RWPE1 (cell line): ENCODE results near the gene TRNP1.

Experiments used
- CTCF ChIA-PET: fragments of 350-600 bp; sonication (Branson Sonifier 250); formaldehyde crosslinking; extraction: SDS; loops from one replicate; lab custom pipeline; 2021; lab: Yijun Ruan, JAX
- POLR2A ChIA-PET: fragments of 400-600 bp; formaldehyde crosslinking; extraction: SDS; loops from one replicate; lab custom pipeline; 2020; ENCODE audit warnings: antibody characterized with exemption; ENCODE audit not compliant: low non-redundant PET; lab: Yijun Ruan, JAX
- DNase-seq: peaks from one replicate; pipeline ENCODE4 v3.0.0; 2012; ENCODE audit warnings: low spot score
- H3K27ac ChIP-seq: fragments of 450-650 bp; 2 replicates; pipeline ENCODE4 v1.5.1; 2017
- TF ChIP-seq, protein P1 (sequence below): fragments of 450-650 bp; conservative IDR thresholded peaks from 2 replicates; pipeline ENCODE4 v1.5.1; 2017; ENCODE audit warnings: low read depth, mild to moderate bottlenecking

TRNP1 gene

DNA sequence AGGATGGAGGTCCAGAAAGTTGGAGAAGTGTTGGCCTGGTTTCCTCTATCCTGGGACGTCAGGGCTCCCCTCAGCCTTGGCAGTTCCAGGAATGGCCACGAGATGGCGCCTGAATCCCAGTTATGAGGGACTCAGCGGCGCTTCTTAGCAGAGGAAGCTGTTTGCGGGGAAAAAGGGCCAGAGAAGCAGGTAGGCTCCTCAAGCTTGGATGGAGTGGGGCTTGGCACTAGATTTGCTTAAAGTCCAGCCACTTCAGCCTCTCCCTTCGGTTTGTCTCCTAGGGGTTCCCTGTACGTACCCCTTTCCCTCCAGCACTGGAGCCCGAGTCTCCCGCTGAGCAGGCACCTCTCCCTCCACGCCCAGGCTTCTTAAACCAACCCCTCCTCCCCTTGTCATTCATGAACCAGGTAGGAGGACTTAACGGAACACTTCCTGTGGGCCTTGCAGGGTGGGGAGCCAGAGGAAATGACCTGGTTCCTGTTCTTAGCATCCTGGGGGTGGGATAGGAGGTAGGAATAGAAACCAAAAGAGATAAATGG lies 51.2 kb downstream of the TRNP1 start:
- TF ChIP-seq, protein P1, sequence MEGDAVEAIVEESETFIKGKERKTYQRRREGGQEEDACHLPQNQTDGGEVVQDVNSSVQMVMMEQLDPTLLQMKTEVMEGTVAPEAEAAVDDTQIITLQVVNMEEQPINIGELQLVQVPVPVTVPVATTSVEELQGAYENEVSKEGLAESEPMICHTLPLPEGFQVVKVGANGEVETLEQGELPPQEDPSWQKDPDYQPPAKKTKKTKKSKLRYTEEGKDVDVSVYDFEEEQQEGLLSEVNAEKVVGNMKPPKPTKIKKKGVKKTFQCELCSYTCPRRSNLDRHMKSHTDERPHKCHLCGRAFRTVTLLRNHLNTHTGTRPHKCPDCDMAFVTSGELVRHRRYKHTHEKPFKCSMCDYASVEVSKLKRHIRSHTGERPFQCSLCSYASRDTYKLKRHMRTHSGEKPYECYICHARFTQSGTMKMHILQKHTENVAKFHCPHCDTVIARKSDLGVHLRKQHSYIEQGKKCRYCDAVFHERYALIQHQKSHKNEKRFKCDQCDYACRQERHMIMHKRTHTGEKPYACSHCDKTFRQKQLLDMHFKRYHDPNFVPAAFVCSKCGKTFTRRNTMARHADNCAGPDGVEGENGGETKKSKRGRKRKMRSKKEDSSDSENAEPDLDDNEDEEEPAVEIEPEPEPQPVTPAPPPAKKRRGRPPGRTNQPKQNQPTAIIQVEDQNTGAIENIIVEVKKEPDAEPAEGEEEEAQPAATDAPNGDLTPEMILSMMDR: peak; percentile 91
- H3K27ac ChIP-seq: peak overlapping the region; percentile 18; the same call in 1 of the 2 replicates
- ChIA-PET CTCF (interaction anchor here (0.5 to 5.6 kb wide), 31 partner anchors 10 to 882 kb away, joined by 3 to 166 read pairs (median 5); partner anchors contain the start of gene KDF1), POLR2A (interaction anchor here (0.5 kb wide), 1 partner anchor 310 kb away, joined by 3 read pairs; no protein-coding TSS in a partner anchor)
- peak; percentile 77 for DNase-seq

DNA sequence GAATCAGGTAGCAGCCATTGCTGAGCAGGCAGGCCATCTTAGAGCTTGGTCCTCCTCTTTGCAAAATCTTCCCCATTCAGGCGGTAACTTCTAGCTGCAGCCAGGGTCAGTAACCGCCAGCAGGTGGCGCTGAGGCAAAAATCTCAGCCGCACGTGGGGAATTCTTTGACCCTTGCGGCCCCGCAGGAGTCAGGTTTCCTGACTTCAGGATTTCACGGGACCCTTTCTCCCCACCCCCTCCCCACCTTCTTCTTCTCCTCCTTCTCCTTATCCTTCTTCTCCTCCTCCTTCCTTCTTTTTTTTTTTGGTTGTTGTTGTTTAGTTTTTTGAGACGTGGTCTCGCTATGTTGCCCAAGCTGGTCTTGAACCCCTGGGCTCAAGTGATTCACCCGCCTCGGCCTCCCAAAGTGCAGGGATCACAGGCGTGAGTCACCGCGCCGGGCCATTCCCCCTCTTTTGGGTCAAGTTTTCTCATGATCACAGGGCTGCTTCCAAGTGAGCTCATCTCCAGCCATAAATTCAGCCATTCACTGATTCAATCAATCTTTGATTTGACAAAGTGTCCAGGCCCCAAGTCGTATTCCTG lies 52.6 kb downstream of the TRNP1 start:
- peak; percentile 49 for DNase-seq
- ChIA-PET POLR2A (interaction anchor here (0.6 kb wide), 1 partner anchor 106 kb away, joined by 4 read pairs; no protein-coding TSS in a partner anchor), CTCF (interaction anchor here (0.6 to 5.6 kb wide), 25 partner anchors 10 to 1112 kb away, joined by 3 to 166 read pairs (median 4); no protein-coding TSS in a partner anchor)
- TF ChIP-seq, protein P1: peak; percentile 91
- peak overlapping the region; percentile 70 for H3K27ac ChIP-seq

DNA sequence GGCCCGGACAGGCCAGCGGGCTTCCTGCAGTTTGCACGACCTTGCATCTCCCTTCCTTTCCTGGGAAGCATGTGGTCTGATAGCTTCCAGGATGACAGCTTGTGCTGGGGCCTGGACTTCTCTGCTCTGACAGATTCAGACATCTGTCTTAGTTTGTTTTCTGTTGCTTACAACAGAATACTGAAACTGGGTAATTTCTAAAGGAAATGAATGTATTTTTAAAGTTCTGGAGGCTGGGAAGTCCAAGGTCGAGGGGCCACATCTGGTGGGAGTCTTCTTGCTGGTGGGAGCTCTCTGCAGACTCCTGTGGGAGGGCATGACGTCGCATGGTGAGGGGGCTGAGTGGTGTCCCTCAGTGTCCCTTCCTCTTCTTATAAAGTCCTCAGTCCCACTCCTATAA lies 54.4 kb downstream of the TRNP1 start:
- CTCF ChIA-PET: interaction anchor here (5.6 kb wide), 1 partner anchor 50 kb away, joined by 166 read pairs; no protein-coding TSS in a partner anchor
- no peak for DNase-seq
- POLR2A ChIA-PET: no interaction called here
- TF ChIP-seq, protein P1: no peak
- H3K27ac ChIP-seq: no peak overlapping the region

DNA sequence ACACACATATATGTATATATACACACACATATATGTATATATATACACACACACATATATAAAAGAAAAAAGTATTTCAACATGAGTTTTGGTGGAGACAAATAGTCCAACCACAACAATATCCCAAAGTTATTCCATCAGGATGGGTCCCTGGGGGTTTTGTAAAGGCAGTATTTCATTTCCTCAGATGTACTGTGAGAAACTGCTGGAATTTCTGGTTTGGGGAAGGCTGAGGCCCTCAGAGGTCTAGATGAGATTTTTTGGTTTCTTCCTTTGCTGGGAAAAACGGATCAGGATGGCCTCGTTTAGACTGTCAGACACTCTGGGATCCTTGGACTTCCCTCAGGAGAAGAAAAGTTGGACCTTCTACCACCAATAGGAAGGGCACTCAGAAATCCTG lies 55.6 kb downstream of the TRNP1 start:
- CTCF ChIA-PET: interaction anchor here (0.8 kb wide), 1 partner anchor 62 kb away, joined by 3 read pairs; no protein-coding TSS in a partner anchor
- TF ChIP-seq, protein P1: no peak
- no peak overlapping the region for H3K27ac ChIP-seq
- DNase-seq: no peak
- POLR2A ChIA-PET: no interaction called here

DNA sequence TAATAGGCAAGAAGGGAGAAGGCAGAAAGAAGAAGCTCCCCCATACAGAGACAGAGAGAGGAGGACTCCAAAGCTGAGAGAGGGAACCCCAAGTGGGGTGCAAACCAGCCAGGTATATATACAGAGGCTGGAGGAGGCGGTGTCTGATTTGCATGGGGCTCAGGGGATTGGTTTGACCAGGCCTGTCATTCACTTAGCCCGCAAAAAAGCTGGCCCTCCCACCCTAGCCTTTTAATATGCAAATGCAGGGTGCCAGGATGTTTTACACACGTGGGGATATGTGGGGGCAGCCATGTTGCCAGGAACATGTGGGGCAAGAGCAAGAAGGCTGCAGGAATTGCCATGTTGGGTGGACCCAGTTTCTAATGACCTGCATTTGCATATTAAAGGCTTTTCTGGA lies 56.1 kb downstream of the TRNP1 start:
- no peak for DNase-seq
- TF ChIP-seq, protein P1: no peak
- no peak overlapping the region for H3K27ac ChIP-seq
- ChIA-PET CTCF (interaction anchor here (0.8 kb wide), 1 partner anchor 61 kb away, joined by 3 read pairs; no protein-coding TSS in a partner anchor), POLR2A (no interaction called here)
